B cell (primary cell): ENCODE results near the gene CFAP100.

Source experiments
- CTCF ChIP-seq: fragments of 200-600 bp; IDR thresholded peaks from one replicate; pipeline ENCODE4 v1.8.0; 2022; ENCODE audit warnings: antibody characterized with exemption, mild to moderate bottlenecking
- EZH2 ChIP-seq: IDR thresholded peaks from 2 replicates; pipeline ENCODE4 v1.6.1; 2012; ENCODE audit warnings: borderline replicate concordance, low read depth, mild to moderate bottlenecking, moderate library complexity, low read length; ENCODE audit not compliant: insufficient read depth, poor library complexity, severe bottlenecking

GRCh38 chr3:126390751-126391150 lies 4.0 kb upstream of the CFAP100 start:
- TF ChIP-seq CTCF (no peak), EZH2 (no peak)
